Pericardium fibroblast (primary cell): Measurements from ENCODE around the gene PAQR9. TPM values are rescaled to one million over a fixed set of nuclear protein-coding genes. Genes with fewer than 3 reads are reported as not detected.

Experiments
- total RNA-seq: library from RNA; depleted of rRNA; stranded (reverse); fragments of >200 nt; gene quantifications from 2 replicates; pipeline ENCODE4 v1.2.3, GENCODE V29; 2015

Gene PAQR9
- not detected in 2 replicates for total RNA-seq

GRCh38 chr3:142963516-142964448 lies at the start of gene PAQR9:
Gene PAQR9, minus strand, starts transcription at chr3:142963674. Its CDS starts 338 bp downstream, at chr3:142963336.

GRCh38 chr3:143001369-143002082 lies 38.1 kb upstream of the PAQR9 start, which contains the start of gene U2SURP:
Gene U2SURP, plus strand, starts transcription at chr3:143001570. Its CDS starts 59 bp downstream, at chr3:143001629.

Other genes starting within 250 kb of the PAQR9 start
- 7.2 and 20.6 TPM in 2 replicates for gene TRPC1, start 239.6 kb downstream of the PAQR9 start, total RNA-seq
- 3.5 and 10.9 TPM in 2 replicates for gene PCOLCE2, start 74.6 kb downstream of the PAQR9 start, total RNA-seq
- 22.3 and 26.1 TPM in 2 replicates for gene U2SURP, start 37.9 kb upstream of the PAQR9 start, total RNA-seq
- 48.9 and 62.1 TPM in 2 replicates for gene CHST2, start 156.1 kb upstream of the PAQR9 start, total RNA-seq